Fibroblast of skin of back (primary cell): ENCODE data around the gene HTR2A. TPM values are rescaled to one million over a fixed set of nuclear protein-coding genes. Genes with fewer than 3 reads are reported as not detected.

Source experiments
- DNase-seq: peaks from one replicate; pipeline ENCODE4 v3.0.0-alpha.2; 2013
- polyA plus RNA-seq, 2 experiments: library from polyadenylated mRNA; unstranded; fragments of 120-200 nt; gene quantifications; one replicate each; pipeline ENCODE4 v1.2.1, GENCODE V29; 2013; ENCODE audit not compliant: insufficient read length in 2 of 2

Gene HTR2A
- 0.08 TPM for polyA plus RNA-seq (2013, experiment 1 of 2; ENCODE audit: insufficient read length)
- polyA plus RNA-seq (2013, experiment 2 of 2; ENCODE audit: insufficient read length), result 0.26 TPM

GRCh38 chr13:46896341-46897137 is at the start of gene HTR2A:
Gene HTR2A (minus strand): TSS chr13:46897053. CDS start chr13:46895906, 1,147 bp downstream.
- DNase-seq, result peak; percentile 34

DNA sequence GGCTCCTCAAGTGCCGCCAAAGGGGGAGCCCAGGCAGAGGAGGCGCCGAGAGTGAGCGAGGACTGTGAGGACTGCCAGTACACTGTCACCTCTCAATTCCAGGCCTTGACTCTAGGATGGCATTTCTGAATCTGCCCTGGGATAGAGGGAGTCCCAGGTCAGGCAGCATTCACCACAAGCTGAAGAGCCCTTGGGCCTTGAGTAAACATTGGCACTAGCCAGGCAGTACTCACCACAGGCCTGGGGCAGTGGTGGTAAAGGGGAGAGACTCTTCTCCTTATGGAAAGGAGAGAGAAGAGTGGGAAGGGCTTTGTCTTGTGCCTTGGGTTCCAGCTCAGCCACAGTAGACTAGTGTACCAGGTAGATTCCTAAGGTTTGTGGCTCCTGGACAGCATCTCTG is 39.7 kb upstream of the HTR2A start:
- DNase-seq, result no peak

GRCh38 chr13:46934749-46935148 is 37.9 kb upstream of the HTR2A start:
- DNase-seq, result no peak

DNA sequence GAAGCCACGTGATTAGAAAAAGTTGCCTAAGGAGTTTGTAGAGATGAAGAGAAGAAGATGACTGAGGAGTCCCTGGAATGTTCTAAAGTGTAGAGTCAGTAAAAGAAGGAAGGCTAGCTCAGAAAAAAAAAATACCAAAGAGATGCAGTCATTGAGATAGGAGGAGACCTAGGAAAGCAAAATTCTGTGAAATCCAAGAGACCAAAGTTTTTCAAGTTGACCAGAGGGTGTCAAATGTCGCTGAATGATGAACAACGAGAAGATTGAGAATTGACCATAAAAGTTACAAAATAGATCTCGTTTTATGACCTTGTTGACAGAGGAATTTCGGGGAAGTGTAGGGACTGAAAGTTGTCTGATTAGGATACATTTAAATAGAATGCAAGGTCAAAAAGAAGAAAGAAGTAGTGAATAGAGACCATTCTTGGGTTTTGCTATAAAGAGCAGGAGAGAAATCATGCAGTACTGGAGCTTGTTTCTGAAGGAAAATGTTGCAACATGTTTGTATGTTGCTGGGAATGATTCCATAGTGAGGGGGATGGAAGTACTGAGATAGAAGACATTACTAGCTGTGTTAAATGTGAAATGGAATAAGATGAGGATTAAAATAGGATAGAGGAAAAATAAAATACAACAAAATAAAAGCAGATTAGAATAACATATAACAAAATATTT is 30.2 kb upstream of the HTR2A start:
- peak; percentile 56 for DNase-seq

DNA sequence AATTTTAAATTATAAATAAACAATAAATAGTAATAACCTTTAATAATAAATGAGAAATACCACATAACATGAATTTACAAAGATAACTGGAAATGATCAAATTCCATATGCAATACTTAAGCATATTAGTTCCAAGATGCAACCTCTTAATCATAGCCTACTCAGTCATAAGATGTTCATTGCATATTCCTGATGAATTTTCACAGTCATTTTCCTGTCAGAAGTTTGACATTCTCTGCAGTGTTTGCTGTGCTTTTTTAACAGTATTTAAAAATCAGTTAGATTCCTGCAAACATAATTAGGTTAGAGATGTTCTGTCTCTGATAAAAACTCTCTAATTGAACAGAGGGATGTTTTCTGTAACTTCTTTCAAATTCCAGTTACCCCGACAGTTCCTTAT is 28.6 kb upstream of the HTR2A start:
- DNase-seq, result no peak

DNA sequence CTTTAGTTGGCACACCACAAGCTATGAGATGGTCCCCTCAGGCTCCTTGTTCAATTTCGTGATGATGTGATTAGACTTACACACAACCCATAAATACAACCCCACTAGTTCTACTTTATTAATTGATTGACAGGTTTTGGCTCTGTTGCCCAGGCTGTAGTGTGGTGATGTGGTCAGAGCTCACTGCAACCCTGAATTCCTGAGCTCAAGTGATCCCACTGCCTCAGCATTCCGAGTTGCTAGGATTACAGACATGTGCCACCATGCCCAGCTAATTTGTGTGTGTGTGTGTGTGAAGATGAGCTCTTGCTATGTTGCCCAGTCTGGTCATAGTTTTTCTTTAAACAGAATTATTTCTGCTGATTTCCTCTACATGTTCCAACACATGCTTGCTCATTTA is 17.5 kb upstream of the HTR2A start:
- DNase-seq, result no peak

GRCh38 chr13:46913757-46914156 is 16.9 kb upstream of the HTR2A start:
- DNase-seq, result no peak

DNA sequence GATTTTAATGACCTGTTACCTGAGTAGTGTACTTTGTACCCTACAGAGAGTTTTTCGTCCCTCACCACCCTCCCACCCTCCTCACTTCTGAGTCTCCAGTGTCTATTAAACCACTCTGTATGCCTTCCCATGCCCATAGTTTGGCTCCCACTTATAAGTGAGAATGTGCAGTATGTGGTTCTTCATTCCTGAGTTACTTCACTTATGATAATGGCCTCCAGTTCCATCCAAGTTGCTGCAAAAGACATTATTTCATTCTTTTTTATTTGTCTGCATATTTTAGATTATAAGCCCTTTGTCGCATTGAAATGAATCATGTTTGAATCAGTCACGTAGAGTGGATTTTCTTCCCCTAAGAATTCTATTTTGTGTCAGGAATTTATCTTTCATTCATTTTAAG is 12.2 kb upstream of the HTR2A start:
- DNase-seq, result peak; percentile 55

DNA sequence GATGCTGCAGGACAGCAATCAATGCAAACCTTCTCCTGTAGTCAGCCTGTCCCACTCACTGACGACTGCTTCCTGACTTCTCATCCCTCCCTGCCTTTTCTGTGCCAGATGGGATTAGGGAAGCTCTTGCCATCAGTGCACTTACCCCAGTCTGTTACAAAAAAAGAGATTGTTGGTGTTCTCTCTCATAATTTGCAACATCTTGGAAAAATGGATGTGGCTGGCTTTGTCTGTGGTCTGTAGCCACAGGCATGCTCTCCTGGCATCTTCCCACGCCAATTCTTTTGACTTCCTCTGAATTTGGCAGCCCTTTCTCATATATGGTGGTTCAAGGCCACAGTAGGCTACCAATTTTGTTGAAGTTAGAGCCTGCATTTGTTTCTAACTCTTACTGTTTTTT is 11.6 kb upstream of the HTR2A start:
- peak; percentile 72 for DNase-seq

DNA sequence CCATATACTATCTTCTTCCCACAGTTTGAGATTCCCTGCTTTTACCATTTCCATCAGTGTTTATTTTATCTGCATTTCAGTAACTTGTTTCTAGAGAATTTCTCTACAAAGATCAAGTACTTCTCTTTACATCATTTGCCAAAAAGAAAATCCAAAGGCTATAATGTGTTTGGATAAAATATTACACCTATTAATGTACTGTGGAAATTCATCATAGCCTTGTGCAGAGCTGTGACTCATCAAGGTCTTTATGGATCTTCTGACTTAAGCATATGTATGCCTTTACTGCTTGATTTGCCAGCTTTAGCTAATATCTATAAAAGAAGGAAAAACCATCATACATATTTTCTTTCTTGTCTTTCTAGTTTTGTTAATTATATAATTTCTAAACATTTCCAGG is 9.6 kb upstream of the HTR2A start:
- no peak for DNase-seq

- no peak for DNase-seq
Observed at GRCh38 chr13:46905249-46905648, 8.4 kb upstream of the HTR2A start.

DNA sequence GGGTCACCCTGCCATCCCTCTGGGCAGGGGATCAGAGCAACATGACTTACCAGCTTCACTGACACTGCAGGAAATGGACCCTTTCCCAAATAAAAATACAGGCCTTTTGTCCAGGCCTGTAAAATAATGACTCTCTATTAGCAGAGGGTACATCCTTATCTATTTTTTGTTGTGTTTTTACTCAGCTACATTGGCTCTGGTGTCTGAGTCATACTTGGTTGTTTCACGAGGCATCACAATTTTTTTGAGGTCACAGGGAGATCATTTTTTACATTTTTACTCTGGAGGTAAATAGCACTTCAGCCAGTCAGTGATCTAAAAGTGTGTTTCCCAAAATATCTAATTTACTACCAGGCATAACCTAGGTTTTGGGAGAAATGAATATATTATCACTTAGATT is 6.9 kb upstream of the HTR2A start:
- peak; percentile 48 for DNase-seq

GRCh38 chr13:46901721-46902120 is 4.9 kb upstream of the HTR2A start:
- DNase-seq, result no peak

DNA sequence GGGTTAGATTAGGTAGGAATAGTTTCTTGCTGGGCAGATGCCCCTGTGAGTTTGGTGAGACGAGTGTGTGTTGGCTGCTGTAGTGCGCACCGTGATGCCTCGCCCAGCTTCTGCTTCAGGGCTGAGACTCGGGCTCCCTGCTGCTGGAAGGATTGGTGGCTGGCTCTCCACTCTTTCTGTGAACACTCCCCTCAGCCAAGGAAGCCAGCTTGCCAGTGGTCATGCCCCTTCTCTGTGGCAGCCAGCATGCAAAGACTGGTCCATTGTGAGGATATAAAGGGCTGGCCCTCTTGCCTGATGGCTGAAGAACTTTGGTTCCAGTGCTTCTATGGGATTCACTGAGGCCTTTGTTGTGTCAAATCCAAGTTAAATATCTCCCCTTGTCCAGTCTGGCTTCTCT is 2.9 kb upstream of the HTR2A start:
- DNase-seq, result no peak

- no peak for DNase-seq
Observed at GRCh38 chr13:46895381-46895780, 1.5 kb downstream of the HTR2A start.

DNA sequence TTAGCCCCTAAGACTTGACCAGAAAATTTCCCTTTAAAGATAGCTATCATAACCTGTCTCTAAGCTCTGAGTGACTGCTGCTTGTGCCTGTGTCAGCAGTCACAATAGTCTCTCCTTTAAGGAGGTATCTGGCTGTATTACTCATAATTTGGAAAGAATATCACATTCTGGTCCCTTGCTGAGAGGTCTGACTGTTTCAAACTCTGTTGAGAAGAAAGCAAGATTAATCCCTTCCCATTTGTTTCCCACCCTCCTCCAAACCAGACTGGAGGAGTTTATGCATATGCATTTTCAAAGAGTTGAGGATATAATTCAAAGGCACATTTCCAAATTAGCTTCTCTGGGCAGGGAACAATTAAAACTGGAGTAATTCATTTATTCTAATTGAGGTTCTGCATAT is 2.3 kb downstream of the HTR2A start:
- DNase-seq, result peak; percentile 56

DNA sequence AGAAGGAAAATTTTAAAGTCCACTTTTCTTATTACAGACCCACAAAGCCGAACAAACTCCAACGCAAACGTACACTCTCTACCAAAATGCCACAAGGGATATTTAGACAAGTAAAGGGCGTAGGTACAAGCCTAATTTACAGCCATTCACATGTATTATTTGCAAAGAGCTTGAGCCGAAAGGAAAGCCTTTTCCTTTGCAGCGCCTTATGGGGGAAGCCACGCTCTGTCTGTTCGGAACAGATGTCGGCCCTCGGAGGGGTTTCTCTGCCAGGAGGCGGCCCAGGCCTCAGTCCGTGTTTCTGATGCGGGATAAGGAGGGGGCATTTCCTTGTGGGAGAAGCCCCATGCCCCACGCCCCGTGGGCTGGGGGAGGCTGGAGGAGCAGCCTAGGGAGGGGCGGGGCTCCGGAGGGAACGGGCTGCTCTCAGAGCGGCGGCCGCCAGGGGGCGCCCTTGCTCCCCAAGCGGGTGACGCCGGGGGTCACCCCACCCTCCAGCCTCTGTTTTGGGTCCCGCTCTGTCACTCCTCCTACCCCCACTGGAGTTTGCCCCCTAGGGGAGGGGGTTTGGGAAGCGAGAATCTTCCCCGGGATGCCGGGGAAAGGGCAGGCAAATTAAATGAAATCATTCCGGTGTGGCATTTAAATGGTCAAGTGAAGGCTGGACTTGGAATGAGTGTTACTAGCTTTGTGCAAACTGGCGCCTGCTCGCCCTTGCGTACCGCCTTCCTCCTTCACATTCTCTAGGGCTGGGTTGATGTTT is 2.9 kb downstream of the HTR2A start:
- peak; percentile 52 for DNase-seq

GRCh38 chr13:46893221-46893740 is 3.6 kb downstream of the HTR2A start:
- no peak for DNase-seq

- DNase-seq, result no peak
Observed at GRCh38 chr13:46885018-46885417, 11.8 kb downstream of the HTR2A start.

DNA sequence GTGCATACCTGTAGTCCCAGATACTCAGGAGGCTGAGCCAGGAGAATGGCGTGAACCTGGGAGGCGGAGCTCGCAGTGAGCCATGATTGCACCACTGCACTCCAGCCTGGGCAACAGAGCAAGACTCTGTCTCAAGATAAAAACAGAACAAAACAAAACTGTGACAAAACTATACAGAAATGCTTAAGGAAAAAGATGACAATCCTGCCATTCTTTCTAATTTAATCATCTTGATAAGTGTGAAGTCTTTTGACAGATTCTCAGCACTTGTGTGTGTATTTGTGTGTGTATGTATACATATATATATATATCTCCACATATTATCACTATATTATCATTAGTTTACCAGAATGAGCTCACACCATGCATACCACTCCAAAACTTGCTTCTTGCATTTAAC is 12.3 kb downstream of the HTR2A start:
- DNase-seq, result no peak

DNA sequence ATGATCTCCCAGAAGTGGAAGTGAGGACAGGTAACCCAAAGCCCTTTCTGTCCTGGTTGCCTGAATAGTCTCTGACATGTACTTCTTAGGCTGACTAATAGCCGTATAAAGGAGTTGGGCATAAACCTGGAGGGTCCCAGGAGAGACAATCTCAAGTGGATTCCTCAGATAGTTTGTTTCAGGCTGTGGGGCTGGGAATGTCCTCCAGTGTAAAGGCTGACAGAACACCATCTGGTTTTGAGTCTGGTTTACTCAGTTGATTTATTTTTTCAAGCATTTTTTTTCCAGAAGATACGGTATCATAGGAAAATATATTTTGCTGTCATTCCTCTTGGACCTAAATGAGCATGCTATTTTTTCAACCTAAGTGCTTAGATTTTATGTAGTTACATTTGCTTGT is 15.2 kb downstream of the HTR2A start:
- peak; percentile 35 for DNase-seq

DNA sequence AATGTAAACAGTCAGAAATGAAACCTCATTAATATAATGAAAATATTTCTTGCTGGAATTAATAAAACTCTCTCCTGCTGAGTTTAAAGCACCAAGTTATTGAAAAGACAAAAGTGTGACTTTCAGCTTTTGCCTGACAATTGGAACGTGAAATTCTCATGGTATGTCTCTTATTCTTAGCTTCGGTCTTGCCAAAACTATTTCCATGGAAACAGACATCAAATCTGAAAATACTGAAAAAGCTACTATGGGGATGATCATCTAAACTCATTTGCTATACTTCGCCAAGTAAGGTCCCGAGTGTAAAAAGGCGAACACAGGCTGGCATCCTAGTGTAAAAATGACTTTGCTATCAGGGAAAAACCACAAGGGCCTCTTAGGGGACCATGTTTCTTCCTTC is 22.8 kb downstream of the HTR2A start:
- no peak for DNase-seq

DNA sequence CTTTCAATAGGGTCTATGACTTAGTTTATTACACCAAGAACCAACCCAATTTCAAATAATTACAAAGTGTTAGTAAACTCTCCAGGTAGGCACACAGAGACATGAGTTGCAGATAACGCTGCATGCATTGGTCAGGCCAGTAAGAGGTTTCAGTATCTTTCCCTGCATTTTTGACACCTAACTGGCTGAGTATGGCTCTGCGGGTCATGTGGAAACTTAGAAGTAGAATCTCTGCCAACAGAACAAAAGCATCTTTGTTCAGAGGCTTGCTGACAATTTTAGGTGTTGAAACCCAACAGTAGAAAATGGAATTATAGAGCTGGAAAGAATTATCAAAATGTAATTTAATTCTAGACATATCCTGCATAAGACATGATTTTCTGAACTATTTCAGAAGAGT is 25.3 kb downstream of the HTR2A start:
- no peak for DNase-seq
